K562 (cell line): Measurements from ENCODE around the gene ERVH48-1. TPM values are rescaled to one million over a fixed set of nuclear protein-coding genes. Genes with fewer than 3 reads are reported as not detected.

ENCODE experiments used
- ARID2 ChIP-seq: fragments of 450-650 bp; IDR thresholded peaks from 2 replicates; pipeline ENCODE4 v1.6.1; 2017; ENCODE audit warnings: antibody characterized with exemption, mild to moderate bottlenecking
- ARID3B ChIP-seq: fragments of 250-450 bp; sonication (Bioruptor Pico); IDR thresholded peaks from 2 replicates; pipeline ENCODE4 v1.4.0; 2020; ENCODE audit warnings: borderline replicate concordance
- CXXC5 ChIP-seq: fragments of 250-450 bp; sonication (Bioruptor Pico); IDR thresholded peaks from 2 replicates; pipeline ENCODE4 v1.8.0; 2022; ENCODE audit warnings: inconsistent platforms, mild to moderate bottlenecking, moderate library complexity
- PTRF ChIP-seq: fragments of 450-650 bp; IDR thresholded peaks from 2 replicates; pipeline ENCODE4 v1.6.1; 2016; ENCODE audit warnings: mild to moderate bottlenecking, missing genetic modification characterization, missing compliant biosample characterization
- RAD51 ChIP-seq: fragments of 450-650 bp; IDR thresholded peaks from 2 replicates; pipeline ENCODE4 v1.7.1; 2016; ENCODE audit warnings: low read depth, mild to moderate bottlenecking, borderline replicate concordance
- SIN3A ChIP-seq, 2 experiments: fragments of 150-350 bp in 1 of 2; IDR thresholded peaks; 2 replicates each; pipeline ENCODE4 v1.6.1; 2011 to 2016; ENCODE audit warnings: borderline replicate concordance in 2 of 2, low read depth in 2 of 2, low read length in 2 of 2, mild to moderate bottlenecking in 2 of 2, moderate library complexity in 2 of 2; ENCODE audit not compliant: control insufficient read depth in 1 of 2
- ZNF3 ChIP-seq: fragments of 250-450 bp; sonication (Bioruptor Pico); IDR thresholded peaks from 2 replicates; pipeline ENCODE4 v1.5.0; 2021; ENCODE audit warnings: mild to moderate bottlenecking, moderate library complexity
- ZNF408 ChIP-seq: fragments of 250-450 bp; sonication (Bioruptor Pico); IDR thresholded peaks from 2 replicates; pipeline ENCODE4 v1.4.0; 2020; ENCODE audit warnings: low read depth, mild to moderate bottlenecking, moderate library complexity
- polyA plus RNA-seq, 8 experiments: library from polyadenylated mRNA; depleted of rRNA in 4 of 8; stranded (reverse) in 5 of 8; unstranded in 3 of 8; fragments of >200 nt; fragmentation: Nextera tagmentation in 2 of 8; fragmentation: Illumina TruSeq in 1 of 8; extraction: Ambion mirVana in 2 of 8; extraction: Trizol in 1 of 8; gene quantifications; 2 replicates each; pipeline versions ENCODE4 v1.2.1 to v1.2.3, GENCODE V29; 2011 to 2014; ENCODE audit warnings: inconsistent platforms in 1 of 8, missing spikeins in 1 of 8
- total RNA-seq, 7 experiments: library from RNA; depleted of rRNA in 6 of 7; stranded (reverse); fragments of >200 nt in 6 of 7; fragmentation: Illumina TruSeq in 2 of 7; extraction: Trizol in 2 of 7; gene quantifications; 2 replicates each; pipeline versions ENCODE4 v1.2.1 to v1.2.3, GENCODE V29; 2011 to 2021; ENCODE audit warnings: low replicate concordance in 1 of 7
- TF ChIP-seq, protein P1 (sequence below), 2 experiments: fragments of 450-650 bp in 1 of 2; sonication (generic) in 1 of 2; formaldehyde crosslinking in 1 of 2; IDR thresholded peaks; 2 replicates each; pipeline versions ENCODE4 v1.7.1 to v1.9.0; 2016 to 2022; ENCODE audit warnings: inconsistent platforms in 1 of 2, mild to moderate bottlenecking in 1 of 2, missing genetic modification reagents in 1 of 2

Gene ERVH48-1
- total and polyA plus RNA-seq, 9 of the 15 experiments (the other 6 are each of a cell fraction or from before 2014, with no cell fraction given): 0.08 to 0.49 (median 0.16) TPM; not detected in 3

- TF ChIP-seq, protein P1, sequence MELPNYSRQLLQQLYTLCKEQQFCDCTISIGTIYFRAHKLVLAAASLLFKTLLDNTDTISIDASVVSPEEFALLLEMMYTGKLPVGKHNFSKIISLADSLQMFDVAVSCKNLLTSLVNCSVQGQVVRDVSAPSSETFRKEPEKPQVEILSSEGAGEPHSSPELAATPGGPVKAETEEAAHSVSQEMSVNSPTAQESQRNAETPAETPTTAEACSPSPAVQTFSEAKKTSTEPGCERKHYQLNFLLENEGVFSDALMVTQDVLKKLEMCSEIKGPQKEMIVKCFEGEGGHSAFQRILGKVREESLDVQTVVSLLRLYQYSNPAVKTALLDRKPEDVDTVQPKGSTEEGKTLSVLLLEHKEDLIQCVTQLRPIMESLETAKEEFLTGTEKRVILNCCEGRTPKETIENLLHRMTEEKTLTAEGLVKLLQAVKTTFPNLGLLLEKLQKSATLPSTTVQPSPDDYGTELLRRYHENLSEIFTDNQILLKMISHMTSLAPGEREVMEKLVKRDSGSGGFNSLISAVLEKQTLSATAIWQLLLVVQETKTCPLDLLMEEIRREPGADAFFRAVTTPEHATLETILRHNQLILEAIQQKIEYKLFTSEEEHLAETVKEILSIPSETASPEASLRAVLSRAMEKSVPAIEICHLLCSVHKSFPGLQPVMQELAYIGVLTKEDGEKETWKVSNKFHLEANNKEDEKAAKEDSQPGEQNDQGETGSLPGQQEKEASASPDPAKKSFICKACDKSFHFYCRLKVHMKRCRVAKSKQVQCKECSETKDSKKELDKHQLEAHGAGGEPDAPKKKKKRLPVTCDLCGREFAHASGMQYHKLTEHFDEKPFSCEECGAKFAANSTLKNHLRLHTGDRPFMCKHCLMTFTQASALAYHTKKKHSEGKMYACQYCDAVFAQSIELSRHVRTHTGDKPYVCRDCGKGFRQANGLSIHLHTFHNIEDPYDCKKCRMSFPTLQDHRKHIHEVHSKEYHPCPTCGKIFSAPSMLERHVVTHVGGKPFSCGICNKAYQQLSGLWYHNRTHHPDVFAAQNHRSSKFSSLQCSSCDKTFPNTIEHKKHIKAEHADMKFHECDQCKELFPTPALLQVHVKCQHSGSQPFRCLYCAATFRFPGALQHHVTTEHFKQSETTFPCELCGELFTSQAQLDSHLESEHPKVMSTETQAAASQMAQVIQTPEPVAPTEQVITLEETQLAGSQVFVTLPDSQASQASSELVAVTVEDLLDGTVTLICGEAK (IDR thresholded peaks at IDR 0.05): peak; percentile 85
- TF ChIP-seq, protein P1 (CRISPR knock-in tag; IDR thresholded peaks at IDR 0.05): no peak
- TF ChIP-seq ZNF408 (no peak), PTRF (tag) (no peak), RAD51 (peak; percentile 91), CXXC5 (peak; percentile 67), SIN3A (IDR thresholded peaks at IDR 0.05; ENCODE audit: borderline replicate concordance in 2 of 2, control insufficient read depth in 1 of 2, low read depth in 2 of 2, low read length in 2 of 2) (peak; percentile 99 to 100), ZNF3 (CRISPR knock-in tag) (no peak), ARID3B (CRISPR knock-in tag) (no peak), ARID2 (no peak)
These were observed 46.2 kb downstream of the ERVH48-1 start, which contains the start of gene WDR4 (continued) for GRCh38 chr21:42878993-42879787.
